Measurements from ENCODE around the gene ZNF839.

ZNF839 gene

DNA sequence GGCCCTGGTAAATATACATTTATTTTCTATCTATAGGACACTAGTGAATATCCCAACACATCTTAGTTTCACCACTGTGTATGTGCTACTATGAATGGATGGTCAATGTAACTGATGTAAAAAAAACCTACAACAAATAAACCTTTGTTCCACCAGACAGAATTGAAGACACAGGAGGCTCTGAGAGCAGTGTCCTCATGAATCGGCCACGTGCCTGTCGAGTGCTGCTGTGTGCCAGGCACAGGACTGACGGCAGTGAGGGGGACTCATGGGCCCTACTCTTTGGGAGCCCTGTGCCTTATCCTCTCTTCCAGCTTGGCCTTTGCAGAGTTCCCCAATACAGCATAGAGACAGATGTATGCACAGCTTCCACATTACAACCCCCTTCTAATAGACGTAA is 24.9 kb downstream of the ZNF839 start:
- no peaks in the 10 kb centered on the region for H4K20me1 ChIP-seq (ENCODE audit: insufficient read depth, low read length, poor library complexity, severe bottlenecking)
- H3K9me2 ChIP-seq (replicated peaks; ENCODE audit: low read depth, low read length) = no peaks in the 10 kb centered on the region
- H3F3A ChIP-seq (ENCODE audit: low read depth) = no peaks in the 10 kb centered on the region
- no peaks in the 10 kb centered on the region for H3K79me2 ChIP-seq (ENCODE audit: insufficient read depth, low read length)
- H3K4me2 ChIP-seq (ENCODE audit: low read depth, low read length, poor library complexity, severe bottlenecking) = no peak overlapping the region
- H3K36me3 ChIP-seq (ENCODE audit: insufficient read depth, low read length) = peaks cover 36% of the 10 kb centered on the region; the same call in 1 of the 2 replicates
- no peaks in the 10 kb centered on the region for H3K27me3 ChIP-seq (ENCODE audit: insufficient read depth, low read length, poor library complexity, severe bottlenecking)
- H2AFZ ChIP-seq (ENCODE audit: low read length) = no peak overlapping the region
- H3K4me1 ChIP-seq (ENCODE audit: insufficient read depth, low read length, poor library complexity, severe bottlenecking) = no peaks in the 10 kb centered on the region
- TF ChIP-seq EZH2phosphoT487 (IDR thresholded peaks at IDR 0.05; ENCODE audit: borderline replicate concordance) = no peak
- TF ChIP-seq, protein P1, sequence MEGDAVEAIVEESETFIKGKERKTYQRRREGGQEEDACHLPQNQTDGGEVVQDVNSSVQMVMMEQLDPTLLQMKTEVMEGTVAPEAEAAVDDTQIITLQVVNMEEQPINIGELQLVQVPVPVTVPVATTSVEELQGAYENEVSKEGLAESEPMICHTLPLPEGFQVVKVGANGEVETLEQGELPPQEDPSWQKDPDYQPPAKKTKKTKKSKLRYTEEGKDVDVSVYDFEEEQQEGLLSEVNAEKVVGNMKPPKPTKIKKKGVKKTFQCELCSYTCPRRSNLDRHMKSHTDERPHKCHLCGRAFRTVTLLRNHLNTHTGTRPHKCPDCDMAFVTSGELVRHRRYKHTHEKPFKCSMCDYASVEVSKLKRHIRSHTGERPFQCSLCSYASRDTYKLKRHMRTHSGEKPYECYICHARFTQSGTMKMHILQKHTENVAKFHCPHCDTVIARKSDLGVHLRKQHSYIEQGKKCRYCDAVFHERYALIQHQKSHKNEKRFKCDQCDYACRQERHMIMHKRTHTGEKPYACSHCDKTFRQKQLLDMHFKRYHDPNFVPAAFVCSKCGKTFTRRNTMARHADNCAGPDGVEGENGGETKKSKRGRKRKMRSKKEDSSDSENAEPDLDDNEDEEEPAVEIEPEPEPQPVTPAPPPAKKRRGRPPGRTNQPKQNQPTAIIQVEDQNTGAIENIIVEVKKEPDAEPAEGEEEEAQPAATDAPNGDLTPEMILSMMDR (conservative IDR thresholded peaks at IDR 0.05; ENCODE audit: low read length) = no peak
- H3K9ac ChIP-seq (ENCODE audit: low read depth, low read length, poor library complexity, severe bottlenecking) = no peak overlapping the region
- no peaks in the 10 kb centered on the region for H3K9me3 ChIP-seq (ENCODE audit: insufficient read depth, low read depth, low read length)
- H3K4me3 ChIP-seq (ENCODE audit: low read length, poor library complexity, severe bottlenecking) = no peak overlapping the region

DNA sequence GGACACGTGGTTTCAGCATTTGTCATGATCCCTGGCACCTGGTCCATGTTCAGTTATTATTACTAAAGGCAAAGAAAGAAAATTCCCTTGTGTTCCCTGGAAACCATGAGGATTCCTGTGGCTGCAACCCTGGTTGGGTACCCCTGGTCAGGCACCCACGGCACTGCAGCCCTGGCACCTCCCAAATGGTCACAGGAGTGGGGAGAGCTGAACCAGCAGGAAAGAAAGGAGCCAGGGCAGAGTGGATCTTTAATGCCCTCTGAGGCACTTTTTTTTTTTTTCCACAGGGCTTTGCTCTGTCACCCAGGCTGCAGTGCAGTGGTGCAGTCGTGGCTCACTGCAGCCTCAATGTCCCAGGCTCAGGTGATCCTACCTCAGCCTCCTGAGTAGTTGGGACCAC is 25.7 kb downstream of the ZNF839 start:
- Histone ChIP-seq H3K9me3 (ENCODE audit: insufficient read depth, low read depth, low read length) (no peaks in the 10 kb centered on the region), H3K4me3 (ENCODE audit: low read length, poor library complexity, severe bottlenecking) (no peak overlapping the region), H3K9ac (ENCODE audit: low read depth, low read length, poor library complexity, severe bottlenecking) (no peak overlapping the region), H4K20me1 (ENCODE audit: insufficient read depth, low read length, poor library complexity, severe bottlenecking) (no peaks in the 10 kb centered on the region), H3K9me2 (replicated peaks; ENCODE audit: low read depth, low read length) (no peaks in the 10 kb centered on the region), H3K79me2 (ENCODE audit: insufficient read depth, low read length) (no peaks in the 10 kb centered on the region), H2AFZ (ENCODE audit: low read length) (no peak overlapping the region), H3F3A (ENCODE audit: low read depth) (no peaks in the 10 kb centered on the region), H3K4me1 (ENCODE audit: insufficient read depth, low read length, poor library complexity, severe bottlenecking) (no peaks in the 10 kb centered on the region), H3K4me2 (ENCODE audit: low read depth, low read length, poor library complexity, severe bottlenecking) (no peak overlapping the region), H3K36me3 (ENCODE audit: insufficient read depth, low read length) (peaks cover 37% of the 10 kb centered on the region; the same call in 1 of the 2 replicates), H3K27me3 (ENCODE audit: insufficient read depth, low read length, poor library complexity, severe bottlenecking) (no peaks in the 10 kb centered on the region)
- TF ChIP-seq, protein P1 (conservative IDR thresholded peaks at IDR 0.05; ENCODE audit: low read length) = no peak

DNA sequence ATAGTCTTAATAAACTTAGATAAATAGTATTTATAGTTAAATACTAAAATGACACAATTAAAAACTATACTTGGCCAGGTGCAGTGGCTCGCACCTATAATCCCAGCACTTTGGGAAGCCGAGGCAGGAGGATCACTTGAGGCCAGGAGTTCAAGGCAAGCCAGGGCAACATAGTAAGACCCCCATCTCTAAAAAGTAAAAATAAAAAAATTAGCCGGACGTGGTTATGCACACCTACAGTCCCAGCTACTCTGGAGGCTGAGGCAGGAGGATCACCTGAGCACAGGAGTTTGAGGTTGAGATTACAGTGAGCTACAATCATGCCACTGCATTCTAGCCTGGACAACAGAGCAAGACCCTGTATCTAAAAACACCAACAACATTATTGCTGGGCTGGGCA is 27.1 kb downstream of the ZNF839 start:
- H3K36me3 ChIP-seq (ENCODE audit: insufficient read depth, low read length) = peaks cover 37% of the 10 kb centered on the region; the same call in 1 of the 2 replicates
- no peaks in the 10 kb centered on the region for H3K4me1 ChIP-seq (ENCODE audit: insufficient read depth, low read length, poor library complexity, severe bottlenecking)
- no peak overlapping the region for H3K9ac ChIP-seq (ENCODE audit: low read depth, low read length, poor library complexity, severe bottlenecking)
- H3K79me2 ChIP-seq (ENCODE audit: insufficient read depth, low read length) = no peaks in the 10 kb centered on the region
- H3K9me2 ChIP-seq (replicated peaks; ENCODE audit: low read depth, low read length) = no peaks in the 10 kb centered on the region
- no peaks in the 10 kb centered on the region for H4K20me1 ChIP-seq (ENCODE audit: insufficient read depth, low read length, poor library complexity, severe bottlenecking)
- H3K27me3 ChIP-seq (ENCODE audit: insufficient read depth, low read length, poor library complexity, severe bottlenecking) = no peaks in the 10 kb centered on the region
- no peak overlapping the region for H3K4me2 ChIP-seq (ENCODE audit: low read depth, low read length, poor library complexity, severe bottlenecking)
- H2AFZ ChIP-seq (ENCODE audit: low read length) = no peak overlapping the region
- H3K9me3 ChIP-seq (ENCODE audit: insufficient read depth, low read depth, low read length) = no peaks in the 10 kb centered on the region
- no peak for TF ChIP-seq EZH2phosphoT487 (IDR thresholded peaks at IDR 0.05; ENCODE audit: borderline replicate concordance)
- TF ChIP-seq, protein P1 (conservative IDR thresholded peaks at IDR 0.05; ENCODE audit: low read length) = no peak
- no peaks in the 10 kb centered on the region for H3F3A ChIP-seq (ENCODE audit: low read depth)
- H3K4me3 ChIP-seq (ENCODE audit: low read length, poor library complexity, severe bottlenecking) = no peak overlapping the region

Data from Loucy (cell line).